DND-41 (cell line): ENCODE data around the gene FOCAD.

ENCODE experiments used
- ATAC-seq: fragments of 200-7000 bp; cut with Tn5 transposase; 3 replicates; pipeline ENCODE4 v1.9.1; 2021; ENCODE audit warnings: low read depth; ENCODE audit not compliant: insufficient read depth
- DNase-seq: peaks from one replicate; pipeline ENCODE4 v3.0.0-alpha.2; 2020
- H2AFZ ChIP-seq: 2 replicates; pipeline ENCODE4 v1.6.0; 2012; ENCODE audit warnings: low read depth, low read length
- H3K27ac ChIP-seq: 2 replicates; pipeline ENCODE4 v1.5.1; 2012; ENCODE audit warnings: low read length, inconsistent platforms
- H3K27me3 ChIP-seq: fragments of 200-600 bp; sonication (generic); 2 replicates; pipeline ENCODE4 v1.6.0; 2012; ENCODE audit warnings: low read length, mild to moderate bottlenecking, inconsistent platforms; ENCODE audit not compliant: insufficient read depth, poor library complexity
- H3K36me3 ChIP-seq: 2 replicates; pipeline ENCODE4 v1.5.1; 2012; ENCODE audit warnings: low read length, inconsistent platforms; ENCODE audit not compliant: insufficient read depth
- H3K4me1 ChIP-seq: 2 replicates; pipeline ENCODE4 v1.5.1; 2012; ENCODE audit warnings: mild to moderate bottlenecking, low read length; ENCODE audit not compliant: insufficient read depth
- H3K4me2 ChIP-seq: 2 replicates; pipeline ENCODE4 v1.6.0; 2012; ENCODE audit warnings: mild to moderate bottlenecking, moderate library complexity, low read length, inconsistent platforms; ENCODE audit not compliant: insufficient read depth
- H3K4me3 ChIP-seq, 2 experiments: fragments of 200-600 bp in 1 of 2; shearing (Covaris generic) in 1 of 2; 2 replicates each; pipeline ENCODE4 v1.5.1; 2012 to 2016; ENCODE audit warnings: inconsistent platforms in 2 of 2, low read length in 2 of 2, mild to moderate bottlenecking in 2 of 2, low read depth in 1 of 2, moderate library complexity in 1 of 2
- H3K79me2 ChIP-seq: 2 replicates; pipeline ENCODE4 v1.6.0; 2012; ENCODE audit warnings: low read length, inconsistent platforms; ENCODE audit not compliant: insufficient read depth
- H3K9ac ChIP-seq: 2 replicates; pipeline ENCODE4 v1.6.0; 2012; ENCODE audit warnings: low read depth, mild to moderate bottlenecking, inconsistent platforms, low read length, moderate library complexity
- H3K9me3 ChIP-seq: 2 replicates; pipeline ENCODE4 v1.5.1; 2012; ENCODE audit warnings: low read length, moderate library complexity, mild to moderate bottlenecking, inconsistent platforms; ENCODE audit not compliant: insufficient read depth, severe bottlenecking
- H4K20me1 ChIP-seq: 2 replicates; pipeline ENCODE4 v1.6.0; 2012; ENCODE audit warnings: low read length; ENCODE audit not compliant: insufficient read depth
- CTCF ChIP-seq: IDR thresholded peaks from 2 replicates; pipeline ENCODE4 v1.5.1; 2012; ENCODE audit warnings: borderline replicate concordance, low read length, moderate library complexity, mild to moderate bottlenecking; ENCODE audit not compliant: poor library complexity, severe bottlenecking; ENCODE audit errors: extremely low read depth
- EZH2 ChIP-seq: IDR thresholded peaks from 3 replicates; pipeline ENCODE4 v1.6.1; 2012; ENCODE audit warnings: borderline replicate concordance, low read depth, mild to moderate bottlenecking, moderate library complexity, low read length, inconsistent platforms; ENCODE audit not compliant: severe bottlenecking

The FOCAD gene

GRCh38 chr9:20870115-20870514 is 186.1 kb downstream of the FOCAD start:
- no peaks in the 10 kb centered on the region for H3K9me3 ChIP-seq
- no peaks in the 10 kb centered on the region for H3K79me2 ChIP-seq
- TF ChIP-seq CTCF (no peak), EZH2 (no peak)
- H3K9ac ChIP-seq, result no peak overlapping the region
- H2AFZ ChIP-seq, result no peak overlapping the region
- no peak overlapping the region for H3K4me3 ChIP-seq
- ATAC-seq (no peak), DNase-seq (no peak)
- H3K27me3 ChIP-seq, result no peaks in the 10 kb centered on the region
- no peak overlapping the region for H3K4me2 ChIP-seq
- no peaks in the 10 kb centered on the region; the same call in none of the 2 replicates for H3K4me1 ChIP-seq
- no peak overlapping the region for H3K27ac ChIP-seq
- H3K36me3 ChIP-seq, result peaks cover 3% of the 10 kb centered on the region; the same call in 1 of the 2 replicates
- no peaks in the 10 kb centered on the region for H4K20me1 ChIP-seq

- no peaks in the 10 kb centered on the region for H4K20me1 ChIP-seq
- TF ChIP-seq CTCF, result no peak
- TF ChIP-seq EZH2, result no peak
- no peaks in the 10 kb centered on the region for H3K27me3 ChIP-seq
- H3K36me3 ChIP-seq, result peaks cover 3% of the 10 kb centered on the region; the same call in 1 of the 2 replicates
- no peak overlapping the region for H2AFZ ChIP-seq
- no peaks in the 10 kb centered on the region for H3K9me3 ChIP-seq
- no peak overlapping the region for H3K4me2 ChIP-seq
- no peak for DNase-seq
- H3K27ac ChIP-seq, result no peak overlapping the region
- no peak overlapping the region for H3K9ac ChIP-seq
- H3K4me3 ChIP-seq, result no peak overlapping the region
- H3K79me2 ChIP-seq, result no peaks in the 10 kb centered on the region
- no peaks in the 10 kb centered on the region; the same call in none of the 2 replicates for H3K4me1 ChIP-seq
- peak; percentile 72 for ATAC-seq
Measured at GRCh38 chr9:20872340-20872977, 188.4 kb downstream of the FOCAD start.

- Histone ChIP-seq H2AFZ (no peak overlapping the region), H3K27ac (no peak overlapping the region), H3K9ac (no peak overlapping the region), H3K27me3 (no peaks in the 10 kb centered on the region), H3K4me2 (no peak overlapping the region), H3K9me3 (no peaks in the 10 kb centered on the region), H4K20me1 (no peaks in the 10 kb centered on the region), H3K36me3 (no peaks in the 10 kb centered on the region), H3K4me1 (no peaks in the 10 kb centered on the region; the same call in none of the 2 replicates), H3K79me2 (no peaks in the 10 kb centered on the region), H3K4me3 (no peak overlapping the region)
- TF ChIP-seq EZH2 (no peak), CTCF (no peak)
- DNase-seq (no peak), ATAC-seq (no peak)
Measured at GRCh38 chr9:20873240-20873865, 189.3 kb downstream of the FOCAD start.
